ENCODE measurements around the gene STXBP5. TPM values are rescaled to one million over a fixed set of nuclear protein-coding genes. Genes with fewer than 3 reads are reported as not detected.

Gene STXBP5
- total and polyA plus RNA-seq, 9 of the 15 experiments (the other 6 are each of a cell fraction or from before 2014, with no cell fraction given): 23.3 to 172 (median 71.5) TPM

GRCh38 chr6:147202516-147203310, 1.5 kb upstream of the STXBP5 start (continued):
- TF ChIP-seq NFE2 (IDR thresholded peaks at IDR 0.05; ENCODE audit: low read depth): no peak
- peak; percentile 25 for TF ChIP-seq ZFP36 (IDR thresholded peaks at IDR 0.05; ENCODE audit: low read depth, low read length, partially characterized antibody)
- no peak for TF ChIP-seq PTBP1 (IDR thresholded peaks at IDR 0.05; ENCODE audit: low read depth, low read length)
- no peak for TF ChIP-seq SFPQ (IDR thresholded peaks at IDR 0.05; ENCODE audit: low read depth, low read length)
- no peak for TF ChIP-seq ZBTB12 (CRISPR knock-in tag; IDR thresholded peaks at IDR 0.05)
- peak; percentile 24; the same call in 1 of the 2 replicates for TF ChIP-seq CREB1 (IDR thresholded peaks at IDR 0.05)
- TF ChIP-seq CREB1 (CRISPR knock-in tag; IDR thresholded peaks at IDR 0.05): peak; percentile 73
- no peak for TF ChIP-seq ZBTB8A (IDR thresholded peaks at IDR 0.05; ENCODE audit: partially characterized antibody)
- no peak for TF ChIP-seq ZNF785 (CRISPR knock-in tag; IDR thresholded peaks at IDR 0.05)
- TF ChIP-seq ARID3B (CRISPR knock-in tag; IDR thresholded peaks at IDR 0.05; ENCODE audit: borderline replicate concordance): no peak
- TF ChIP-seq HNRNPLL (IDR thresholded peaks at IDR 0.05; ENCODE audit: low read depth, low read length, poor library complexity, severe bottlenecking): peak; percentile 16
- no peak for TF ChIP-seq HNRNPL (IDR thresholded peaks at IDR 0.05; ENCODE audit: low read depth, low read length)
- no peak for TF ChIP-seq RBM34 (IDR thresholded peaks at IDR 0.05; ENCODE audit: borderline replicate concordance, insufficient read depth, low read length)
- peak; percentile 40 for TF ChIP-seq SOX6 (IDR thresholded peaks at IDR 0.05)
- no peak for TF ChIP-seq CBX3 (IDR thresholded peaks at IDR 0.05; ENCODE audit: borderline replicate concordance in 1 of 2, low read length in 2 of 2)
- 0 out of 2 replicates have a peak, but pooled peaks have one; percentile 52 for TF ChIP-seq ZBTB17 (CRISPR knock-in tag; IDR thresholded peaks at IDR 0.05)
- no peak for TF ChIP-seq ZNF592 (IDR thresholded peaks at IDR 0.05)
- no peak for TF ChIP-seq TAL1 (IDR thresholded peaks at IDR 0.05)

Data from K562 (cell line).